ENCODE data around the gene RBM19. TPM values are rescaled to one million over a fixed set of nuclear protein-coding genes. Genes with fewer than 3 reads are reported as not detected.

RBM19 gene
- total RNA-seq, 2 donors from 2014 or later, result 39.9 to 54.3 TPM

DNA sequence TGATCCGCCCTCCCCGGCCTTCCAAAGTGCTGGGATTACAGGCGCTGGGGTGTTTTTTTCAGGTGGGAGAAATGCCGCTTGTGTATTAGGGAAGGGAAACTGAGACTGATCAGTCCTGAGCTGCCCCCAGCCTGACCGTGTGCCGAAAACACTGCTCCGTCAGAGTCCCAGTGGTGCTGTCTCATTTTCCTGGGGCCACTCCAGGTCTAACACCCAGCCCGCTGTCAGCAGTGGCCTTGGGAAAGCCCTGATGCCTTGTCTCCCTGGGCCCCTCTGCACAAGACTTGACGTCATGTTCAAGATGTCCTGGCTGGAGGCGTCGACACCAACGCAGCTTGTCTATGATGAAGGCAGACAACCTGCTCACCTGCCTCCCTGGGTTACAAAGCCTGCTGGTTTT, 165.9 kb downstream of the RBM19 start:
- DNase-seq (ENCODE audit: low spot score) (no peak), ATAC-seq (ENCODE audit: insufficient number of reproducible peaks, low FRiP score, low read depth) (no peak)
- Histone ChIP-seq H3K4me3 (no peak overlapping the region), H3K9me3 (no peaks in the 10 kb centered on the region), H3K27ac (no peak overlapping the region), H3K27me3 (replicated peaks; ENCODE audit: insufficient read depth) (no peaks in the 10 kb centered on the region), H3K36me3 (no peaks in the 10 kb centered on the region), H3K4me1 (ENCODE audit: control insufficient read depth in 1 of 2, low read depth in 2 of 2) (no peaks in the 10 kb centered on the region)
- TF ChIP-seq, protein P1, sequence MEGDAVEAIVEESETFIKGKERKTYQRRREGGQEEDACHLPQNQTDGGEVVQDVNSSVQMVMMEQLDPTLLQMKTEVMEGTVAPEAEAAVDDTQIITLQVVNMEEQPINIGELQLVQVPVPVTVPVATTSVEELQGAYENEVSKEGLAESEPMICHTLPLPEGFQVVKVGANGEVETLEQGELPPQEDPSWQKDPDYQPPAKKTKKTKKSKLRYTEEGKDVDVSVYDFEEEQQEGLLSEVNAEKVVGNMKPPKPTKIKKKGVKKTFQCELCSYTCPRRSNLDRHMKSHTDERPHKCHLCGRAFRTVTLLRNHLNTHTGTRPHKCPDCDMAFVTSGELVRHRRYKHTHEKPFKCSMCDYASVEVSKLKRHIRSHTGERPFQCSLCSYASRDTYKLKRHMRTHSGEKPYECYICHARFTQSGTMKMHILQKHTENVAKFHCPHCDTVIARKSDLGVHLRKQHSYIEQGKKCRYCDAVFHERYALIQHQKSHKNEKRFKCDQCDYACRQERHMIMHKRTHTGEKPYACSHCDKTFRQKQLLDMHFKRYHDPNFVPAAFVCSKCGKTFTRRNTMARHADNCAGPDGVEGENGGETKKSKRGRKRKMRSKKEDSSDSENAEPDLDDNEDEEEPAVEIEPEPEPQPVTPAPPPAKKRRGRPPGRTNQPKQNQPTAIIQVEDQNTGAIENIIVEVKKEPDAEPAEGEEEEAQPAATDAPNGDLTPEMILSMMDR (IDR thresholded peaks at IDR 0.05), result no peak

DNA sequence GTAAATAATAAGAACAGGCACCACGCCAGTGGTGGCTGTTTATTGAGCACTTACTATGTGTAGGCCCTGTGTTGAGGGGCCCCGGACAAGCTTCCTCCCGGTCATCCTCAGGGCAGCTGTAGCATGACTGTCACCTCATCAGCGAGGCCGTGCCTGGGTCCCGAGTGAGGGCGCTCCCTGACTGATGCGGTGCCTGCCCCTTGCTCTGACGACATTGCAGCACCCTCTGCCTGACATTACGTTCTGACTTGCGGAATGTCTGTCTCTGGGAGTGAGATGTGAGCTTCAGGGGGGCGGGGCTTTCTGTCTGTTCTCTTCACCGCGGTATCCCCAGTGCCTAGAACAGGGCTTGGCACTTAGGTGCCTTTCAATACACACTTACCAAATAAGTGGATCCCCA, 167.6 kb downstream of the RBM19 start:
- ATAC-seq (ENCODE audit: insufficient number of reproducible peaks, low FRiP score, low read depth), result no peak
- no peak for DNase-seq (ENCODE audit: low spot score)

DNA sequence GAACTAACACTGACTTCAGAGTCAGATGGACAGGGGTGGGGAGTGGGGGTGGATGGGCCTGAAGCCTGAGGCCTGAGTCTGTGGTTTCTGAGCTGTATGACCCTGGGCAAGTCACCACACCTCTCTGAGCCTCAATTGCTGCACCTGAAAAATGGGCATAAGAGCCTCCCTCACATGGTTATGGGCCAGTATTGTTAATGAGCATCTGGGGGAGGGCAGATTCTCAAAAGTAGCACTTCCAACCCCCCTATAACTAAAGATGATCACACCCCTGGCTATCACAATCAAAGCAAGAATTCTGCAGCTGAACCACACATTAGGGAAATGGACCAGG, 168.6 kb downstream of the RBM19 start:
- DNase-seq (ENCODE audit: low spot score) (no peak), ATAC-seq (ENCODE audit: insufficient number of reproducible peaks, low FRiP score, low read depth) (no peak)
- no peaks in the 10 kb centered on the region for H3K27me3 ChIP-seq (replicated peaks; ENCODE audit: insufficient read depth)
- no peaks in the 10 kb centered on the region for H3K36me3 ChIP-seq
- no peaks in the 10 kb centered on the region for H3K4me1 ChIP-seq (ENCODE audit: control insufficient read depth in 1 of 2, low read depth in 2 of 2)
- TF ChIP-seq, protein P1 (IDR thresholded peaks at IDR 0.05), result no peak
- no peaks in the 10 kb centered on the region for H3K9me3 ChIP-seq
- no peak overlapping the region for H3K4me3 ChIP-seq
- H3K27ac ChIP-seq, result no peak overlapping the region

More for the DNA sequence above, 167.6 kb downstream of the RBM19 start:
- Histone ChIP-seq H3K4me3 (no peak overlapping the region), H3K27me3 (replicated peaks; ENCODE audit: insufficient read depth) (no peaks in the 10 kb centered on the region), H3K9me3 (no peaks in the 10 kb centered on the region), H3K36me3 (no peaks in the 10 kb centered on the region), H3K4me1 (ENCODE audit: control insufficient read depth in 1 of 2, low read depth in 2 of 2) (no peaks in the 10 kb centered on the region), H3K27ac (no peak overlapping the region)
- TF ChIP-seq, protein P1 (IDR thresholded peaks at IDR 0.05), result no peak

DNA sequence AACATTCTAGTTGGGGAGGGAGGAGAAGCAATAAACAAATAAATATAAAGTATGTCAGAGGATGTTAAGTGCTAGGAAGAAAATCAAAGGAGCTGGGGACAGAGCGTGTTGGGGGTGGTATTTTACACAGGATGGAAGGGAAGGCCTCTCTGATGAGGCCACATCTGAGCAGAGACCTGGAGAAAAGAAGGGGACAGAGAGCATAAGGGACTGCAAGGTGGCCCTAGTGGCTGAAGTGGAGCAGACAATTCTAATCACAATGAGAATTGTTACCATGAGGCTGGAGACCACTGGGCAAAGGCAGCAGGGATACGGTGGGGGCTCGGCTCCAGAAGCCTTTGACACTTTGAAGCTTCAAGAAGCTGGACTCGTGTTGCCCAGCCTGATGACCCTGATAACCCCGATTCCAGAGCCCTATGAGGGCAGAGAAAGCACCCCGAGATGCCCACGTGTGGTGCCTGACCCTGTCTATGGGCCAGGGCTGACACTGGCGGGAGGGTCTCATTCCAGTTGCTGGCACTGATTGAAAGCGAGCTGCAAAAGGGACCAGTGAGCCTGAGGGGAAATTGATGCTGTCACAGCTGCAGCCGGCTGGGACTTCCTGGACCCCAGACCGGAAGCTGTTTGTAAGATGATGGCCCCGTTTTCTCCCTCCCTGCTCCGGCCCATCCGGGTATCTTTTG, 169.1 kb downstream of the RBM19 start:
- H3K27ac ChIP-seq, result no peak overlapping the region
- no peak for ATAC-seq (ENCODE audit: insufficient number of reproducible peaks, low FRiP score, low read depth)
- TF ChIP-seq, protein P1 (IDR thresholded peaks at IDR 0.05), result no peak
- no peaks in the 10 kb centered on the region for H3K9me3 ChIP-seq
- no peaks in the 10 kb centered on the region for H3K36me3 ChIP-seq
- no peak for DNase-seq (ENCODE audit: low spot score)
- no peak overlapping the region for H3K4me3 ChIP-seq
- no peaks in the 10 kb centered on the region for H3K27me3 ChIP-seq (replicated peaks; ENCODE audit: insufficient read depth)
- H3K4me1 ChIP-seq (ENCODE audit: control insufficient read depth in 1 of 2, low read depth in 2 of 2), result no peaks in the 10 kb centered on the region

DNA sequence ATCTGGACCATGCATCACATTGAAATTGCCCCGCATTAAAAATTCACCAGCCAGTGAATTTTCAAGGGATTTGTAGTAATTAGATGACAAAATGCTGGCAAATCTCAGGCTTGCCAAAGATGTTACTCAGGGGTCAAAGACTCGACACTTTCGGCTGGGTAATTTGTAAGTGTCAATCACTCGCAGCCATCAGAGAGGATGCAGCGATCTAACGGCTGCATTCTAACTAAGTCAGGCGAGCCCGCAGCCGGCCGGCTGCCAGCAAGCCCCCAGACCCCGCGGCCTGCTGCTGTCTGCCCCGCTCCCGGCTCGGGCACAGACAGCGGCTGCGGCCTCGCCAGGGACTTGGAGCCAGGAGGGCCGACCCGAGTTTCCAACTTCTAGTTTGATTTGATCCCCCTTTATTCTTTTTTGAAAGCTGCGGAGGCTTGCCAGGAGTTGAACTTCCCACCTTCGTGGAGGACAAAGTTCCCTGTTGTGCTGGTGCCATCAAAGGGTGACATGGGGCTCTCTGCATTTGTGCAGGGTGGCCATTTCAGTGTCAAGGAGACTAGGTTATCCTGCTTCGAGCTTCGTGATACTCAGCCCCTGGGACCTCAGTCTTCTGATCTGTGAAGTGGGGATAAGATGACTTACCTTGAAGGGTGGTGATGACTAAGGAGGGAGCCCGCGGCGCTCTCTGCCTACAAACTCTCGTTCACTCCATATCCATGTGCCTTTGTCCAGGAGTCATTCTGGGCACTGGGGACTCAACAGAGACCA, 169.9 kb downstream of the RBM19 start:
- TF ChIP-seq, protein P1 (IDR thresholded peaks at IDR 0.05), result no peak
- ATAC-seq (ENCODE audit: insufficient number of reproducible peaks, low FRiP score, low read depth), result no peak

More for the DNA sequence above, 169.9 kb downstream of the RBM19 start:
- no peak overlapping the region for H3K4me3 ChIP-seq
- H3K4me1 ChIP-seq (ENCODE audit: control insufficient read depth in 1 of 2, low read depth in 2 of 2), result no peaks in the 10 kb centered on the region
- no peak for DNase-seq (ENCODE audit: low spot score)
- no peaks in the 10 kb centered on the region for H3K9me3 ChIP-seq
- H3K27me3 ChIP-seq (replicated peaks; ENCODE audit: insufficient read depth), result no peaks in the 10 kb centered on the region
- H3K36me3 ChIP-seq, result no peaks in the 10 kb centered on the region
- no peak overlapping the region for H3K27ac ChIP-seq
